Stimulated activated naive CD8-positive, alpha-beta T cell treated with anti-CD3 and anti-CD28 coated beads, Interleukin-15, amount 100 ng/mL, for 72 hours (primary cell): ENCODE data around the gene RAB6C.
"Not testable (repeated sequence)": the region's sequence is repeated elsewhere in the genome, so short reads cannot be mapped to it uniquely, and the experiment has no call there.

Experiments used
- ATAC-seq: fragments of 150-1000 bp; cut with Tn5 transposase; 2 replicates; pipeline ENCODE4 v1.10.0; 2021; ENCODE audit warnings: mild to moderate bottlenecking, moderate library complexity
- DNase-seq, 2 donors: peaks; one replicate each; pipeline ENCODE4 v3.0.0; 2021 to 2022
- H3K27ac Mint-ChIP-seq, 2 donors: one replicate each; pipeline ENCODE4 v1.8.0; 2022; ENCODE audit warnings: mild to moderate bottlenecking in 2 of 2, mixed read lengths in 2 of 2, moderate library complexity in 2 of 2
- H3K27me3 Mint-ChIP-seq: one replicate; pipeline ENCODE4 v1.8.0; 2022; ENCODE audit warnings: mixed read lengths
- H3K4me1 Mint-ChIP-seq: one replicate; pipeline ENCODE4 v1.8.0; 2022; ENCODE audit warnings: mild to moderate bottlenecking, mixed read lengths
- H3K4me3 Mint-ChIP-seq, 2 donors: one replicate each; pipeline ENCODE4 v1.8.0; 2022; ENCODE audit warnings: mild to moderate bottlenecking in 2 of 2, mixed read lengths in 2 of 2, moderate library complexity in 1 of 2
- H3K9me3 Mint-ChIP-seq, 2 donors: one replicate each; pipeline ENCODE4 v1.8.0; 2022; ENCODE audit warnings: mixed read lengths in 2 of 2

The RAB6C gene

GRCh38 chr2:129979629-129980155, at the start of gene RAB6C:
Gene RAB6C (plus strand): TSS chr2:129979666. CDS start chr2:129980116, 450 bp downstream.
- peak; percentile 74 for ATAC-seq
- H3K27ac Mint-ChIP-seq, result not testable (repeated sequence)

GRCh38 chr2:129930451-129930850, 49.0 kb upstream of the RAB6C start:
- peaks cover 55% of the 10 kb centered on the region for H3K27me3 Mint-ChIP-seq
- H3K27ac Mint-ChIP-seq, result no peak overlapping the region
- no peak overlapping the region for H3K4me3 Mint-ChIP-seq
- H3K9me3 Mint-ChIP-seq, result no peaks in the 10 kb centered on the region
- no peak for ATAC-seq
- no peaks in the 10 kb centered on the region for H3K4me1 Mint-ChIP-seq
- DNase-seq, result no peak

More at GRCh38 chr2:129979629-129980155, at the start of gene RAB6C:
- peak within 1 kb of the TSS; percentile 77 to 79 for H3K4me3 Mint-ChIP-seq
- peaks cover 69% of the 10 kb centered on the region for H3K27me3 Mint-ChIP-seq
- not testable (repeated sequence) for H3K4me1 Mint-ChIP-seq, H3K9me3 Mint-ChIP-seq
- peak; percentile 13 to 26 for DNase-seq

- peaks cover 44% of the 10 kb centered on the region for H3K27me3 Mint-ChIP-seq
- not testable (repeated sequence) for H3K4me3 Mint-ChIP-seq, H3K27ac Mint-ChIP-seq, DNase-seq, H3K9me3 Mint-ChIP-seq, ATAC-seq, H3K4me1 Mint-ChIP-seq
Observed at GRCh38 chr2:129933387-129933786, 46.1 kb upstream of the RAB6C start.

- no peak for DNase-seq
- no peak for ATAC-seq
- no peak overlapping the region for H3K4me3 Mint-ChIP-seq
- H3K4me1 Mint-ChIP-seq, result no peaks in the 10 kb centered on the region
- H3K9me3 Mint-ChIP-seq, result no peaks in the 10 kb centered on the region
- H3K27me3 Mint-ChIP-seq, result peaks cover 53% of the 10 kb centered on the region
- H3K27ac Mint-ChIP-seq, result no peak overlapping the region
Observed at GRCh38 chr2:129934044-129934822, 45.2 kb upstream of the RAB6C start.

- peaks cover 46% of the 10 kb centered on the region for H3K27me3 Mint-ChIP-seq
- H3K27ac Mint-ChIP-seq, result no peak overlapping the region
- no peak overlapping the region for H3K4me3 Mint-ChIP-seq
- no peaks in the 10 kb centered on the region for H3K9me3 Mint-ChIP-seq
- no peak for ATAC-seq
- no peaks in the 10 kb centered on the region for H3K4me1 Mint-ChIP-seq
- no peak for DNase-seq
Observed at GRCh38 chr2:129935118-129935517, 44.3 kb upstream of the RAB6C start.

- DNase-seq (peak in 1 of 2 donors; percentile 51), ATAC-seq (peak; percentile 67)
- Mint-ChIP-seq H3K27me3 (peaks cover 46% of the 10 kb centered on the region), H3K27ac (peak overlapping the region in 1 of 2 donors; percentile 2), H3K4me3 (no peak overlapping the region), H3K4me1 (no peaks in the 10 kb centered on the region), H3K9me3 (no peaks in the 10 kb centered on the region)
Observed at GRCh38 chr2:129936334-129936934, 43.0 kb upstream of the RAB6C start.

- H3K9me3 Mint-ChIP-seq, H3K27ac Mint-ChIP-seq, ATAC-seq, H3K4me1 Mint-ChIP-seq, H3K4me3 Mint-ChIP-seq, DNase-seq: not testable (repeated sequence)
- H3K27me3 Mint-ChIP-seq, result peaks cover 31% of the 10 kb centered on the region
Observed at GRCh38 chr2:129938850-129939471, 40.5 kb upstream of the RAB6C start.

- DNase-seq, H3K27ac Mint-ChIP-seq, H3K4me3 Mint-ChIP-seq, H3K4me1 Mint-ChIP-seq, ATAC-seq, H3K9me3 Mint-ChIP-seq: not testable (repeated sequence)
- peaks cover 30% of the 10 kb centered on the region for H3K27me3 Mint-ChIP-seq
Observed at GRCh38 chr2:129943456-129943855, 36.0 kb upstream of the RAB6C start.

- Mint-ChIP-seq H3K4me3 (no peak overlapping the region), H3K27ac (no peak overlapping the region), H3K9me3 (no peaks in the 10 kb centered on the region), H3K27me3 (peaks cover 22% of the 10 kb centered on the region), H3K4me1 (no peaks in the 10 kb centered on the region)
- ATAC-seq (no peak), DNase-seq (no peak)
Observed at GRCh38 chr2:129945557-129945956, 33.9 kb upstream of the RAB6C start.

- not testable (repeated sequence) for H3K4me3 Mint-ChIP-seq, DNase-seq, H3K27ac Mint-ChIP-seq, H3K9me3 Mint-ChIP-seq, H3K4me1 Mint-ChIP-seq, ATAC-seq
- peaks cover 22% of the 10 kb centered on the region for H3K27me3 Mint-ChIP-seq
Observed at GRCh38 chr2:129947712-129948111, 31.8 kb upstream of the RAB6C start.

GRCh38 chr2:129956171-129956570, 23.3 kb upstream of the RAB6C start:
- not testable (repeated sequence) for H3K4me1 Mint-ChIP-seq, H3K27me3 Mint-ChIP-seq, H3K9me3 Mint-ChIP-seq, H3K4me3 Mint-ChIP-seq, ATAC-seq, H3K27ac Mint-ChIP-seq, DNase-seq

GRCh38 chr2:129957891-129958290, 21.6 kb upstream of the RAB6C start:
- no peak overlapping the region for H3K27ac Mint-ChIP-seq
- no peaks in the 10 kb centered on the region for H3K4me1 Mint-ChIP-seq
- ATAC-seq (no peak), DNase-seq (no peak)
- H3K4me3 Mint-ChIP-seq, result no peak overlapping the region
- no peaks in the 10 kb centered on the region for H3K9me3 Mint-ChIP-seq
- H3K27me3 Mint-ChIP-seq, result no peaks in the 10 kb centered on the region

GRCh38 chr2:129958736-129959135, 20.7 kb upstream of the RAB6C start:
- H3K9me3 Mint-ChIP-seq, DNase-seq, H3K4me3 Mint-ChIP-seq, ATAC-seq, H3K27me3 Mint-ChIP-seq, H3K27ac Mint-ChIP-seq, H3K4me1 Mint-ChIP-seq: not testable (repeated sequence)

GRCh38 chr2:129968605-129969004, 10.9 kb upstream of the RAB6C start:
- ATAC-seq, H3K27ac Mint-ChIP-seq, DNase-seq, H3K4me1 Mint-ChIP-seq, H3K9me3 Mint-ChIP-seq, H3K4me3 Mint-ChIP-seq: not testable (repeated sequence)
- peaks cover 42% of the 10 kb centered on the region for H3K27me3 Mint-ChIP-seq

- no peak for DNase-seq
- H3K27me3 Mint-ChIP-seq, result peaks cover 47% of the 10 kb centered on the region
- ATAC-seq, result no peak
- no peak overlapping the region for H3K27ac Mint-ChIP-seq
- no peak overlapping the region for H3K4me3 Mint-ChIP-seq
- peaks cover 6% of the 10 kb centered on the region for H3K4me1 Mint-ChIP-seq
- H3K9me3 Mint-ChIP-seq, result no peaks in the 10 kb centered on the region
Observed at GRCh38 chr2:129975016-129975774, 4.3 kb upstream of the RAB6C start.
